WTC11 (cell line): Measurements from ENCODE around the gene AURKB. TPM values are rescaled to one million over a fixed set of nuclear protein-coding genes. Genes with fewer than 3 reads are reported as not detected.

Source experiments
- ATAC-seq: fragments of 200-7000 bp; cut with Tn5 transposase; 2 replicates; pipeline ENCODE4 v1.10.0; 2021; ENCODE audit warnings: mild to moderate bottlenecking, moderate library complexity
- CTCF ChIA-PET: fragments of 300-600 bp; sonication (Branson Sonifier 250); formaldehyde crosslinking; loops from one replicate; lab custom pipeline; 2021; ENCODE audit warnings: antibody characterized with exemption; lab: Charles Lee
- POLR2A ChIA-PET: fragments of 350-600 bp; sonication (Branson Sonifier 250); formaldehyde crosslinking; loops from one replicate; lab custom pipeline; 2021; ENCODE audit warnings: antibody characterized with exemption; lab: Charles Lee
- DNase-seq: peaks from one replicate; pipeline ENCODE4 v3.0.0; 2021; ENCODE audit warnings: low spot score
- H3K27ac Mint-ChIP-seq: 2 replicates; pipeline ENCODE4 v1.8.0; 2021; ENCODE audit warnings: mixed read lengths
- H3K27me3 Mint-ChIP-seq: 2 replicates; pipeline ENCODE4 v1.8.0; 2021; ENCODE audit warnings: low read depth, mild to moderate bottlenecking, moderate library complexity, mixed read lengths
- H3K36me3 Mint-ChIP-seq: 2 replicates; pipeline ENCODE4 v1.8.0; 2021; ENCODE audit warnings: mixed read lengths
- H3K4me1 Mint-ChIP-seq: 2 replicates; pipeline ENCODE4 v1.8.0; 2022; ENCODE audit warnings: mixed read lengths
- H3K4me3 Mint-ChIP-seq: 2 replicates; pipeline ENCODE4 v1.8.0; 2021; ENCODE audit warnings: mild to moderate bottlenecking, moderate library complexity, mixed read lengths
- H3K9me3 Mint-ChIP-seq: 2 replicates; pipeline ENCODE4 v1.8.0; 2021; ENCODE audit warnings: mixed read lengths
- CBFB ChIP-seq: sonication (generic); formaldehyde crosslinking; IDR thresholded peaks from 2 replicates; pipeline ENCODE4 v1.8.1; 2022; ENCODE audit warnings: mild to moderate bottlenecking, low read depth, missing genetic modification reagents
- CREB1 ChIP-seq: sonication (generic); formaldehyde crosslinking; IDR thresholded peaks from 2 replicates; pipeline ENCODE4 v1.8.0; 2023; ENCODE audit warnings: mild to moderate bottlenecking, missing genetic modification reagents
- CREM ChIP-seq: sonication (generic); formaldehyde crosslinking; IDR thresholded peaks from 2 replicates; pipeline ENCODE4 v1.8.1; 2022; ENCODE audit warnings: mild to moderate bottlenecking, missing genetic modification reagents, moderate library complexity
- FOXK1 ChIP-seq: sonication (generic); formaldehyde crosslinking; IDR thresholded peaks from 2 replicates; pipeline ENCODE4 v1.8.0; 2022; ENCODE audit warnings: mild to moderate bottlenecking, moderate library complexity, missing genetic modification reagents
- FOXP1 ChIP-seq: sonication (generic); formaldehyde crosslinking; IDR thresholded peaks from 2 replicates; pipeline ENCODE4 v1.8.0; 2022; ENCODE audit warnings: missing genetic modification reagents, mild to moderate bottlenecking, moderate library complexity, borderline replicate concordance
- JUN ChIP-seq: sonication (generic); formaldehyde crosslinking; IDR thresholded peaks from 2 replicates; pipeline ENCODE4 v1.8.0; 2023; ENCODE audit warnings: mild to moderate bottlenecking, missing genetic modification reagents
- MYBL2 ChIP-seq: sonication (generic); formaldehyde crosslinking; IDR thresholded peaks from 2 replicates; pipeline ENCODE4 v1.8.1; 2023; ENCODE audit warnings: mild to moderate bottlenecking, moderate library complexity, missing genetic modification reagents
- NFATC4 ChIP-seq: fragments of 250-450 bp; sonication (Bioruptor Pico); IDR thresholded peaks from 2 replicates; pipeline ENCODE4 v1.9.0; 2021; ENCODE audit warnings: mild to moderate bottlenecking
- NFYB ChIP-seq: sonication (generic); formaldehyde crosslinking; conservative IDR thresholded peaks from 2 replicates; pipeline ENCODE4 v1.8.0; 2022; ENCODE audit warnings: low read depth, missing genetic modification reagents
- RELA ChIP-seq: sonication (generic); formaldehyde crosslinking; IDR thresholded peaks from 2 replicates; pipeline ENCODE4 v1.8.1; 2022; ENCODE audit warnings: missing genetic modification reagents, mild to moderate bottlenecking, borderline replicate concordance
- SMAD4 ChIP-seq: sonication (generic); formaldehyde crosslinking; IDR thresholded peaks from 2 replicates; pipeline ENCODE4 v1.8.0; 2022; ENCODE audit warnings: mild to moderate bottlenecking, missing genetic modification reagents
- SP1 ChIP-seq: sonication (generic); formaldehyde crosslinking; conservative IDR thresholded peaks from 2 replicates; pipeline ENCODE4 v1.8.1; 2022; ENCODE audit warnings: missing genetic modification reagents
- USF1 ChIP-seq: sonication (generic); formaldehyde crosslinking; IDR thresholded peaks from 2 replicates; pipeline ENCODE4 v1.8.0; 2022; ENCODE audit warnings: mild to moderate bottlenecking, missing genetic modification reagents
- USF2 ChIP-seq: sonication (generic); formaldehyde crosslinking; IDR thresholded peaks from 2 replicates; pipeline ENCODE4 v1.8.1; 2023; ENCODE audit warnings: mild to moderate bottlenecking, missing genetic modification reagents, moderate library complexity
- ZBTB21 ChIP-seq: sonication (generic); formaldehyde crosslinking; IDR thresholded peaks from 2 replicates; pipeline ENCODE4 v1.8.1; 2023; ENCODE audit warnings: mild to moderate bottlenecking, missing genetic modification reagents, borderline replicate concordance
- ZNF317 ChIP-seq: sonication (generic); formaldehyde crosslinking; IDR thresholded peaks from 2 replicates; pipeline ENCODE4 v1.8.1; 2023; ENCODE audit warnings: low read depth, mild to moderate bottlenecking, moderate library complexity, missing genetic modification reagents, borderline replicate concordance
- ZNF416 ChIP-seq: fragments of 250-450 bp; sonication (Bioruptor Pico); IDR thresholded peaks from 2 replicates; pipeline ENCODE4 v1.9.0; 2021; ENCODE audit warnings: mild to moderate bottlenecking, inconsistent platforms
- ZNF423 ChIP-seq: fragments of 250-450 bp; sonication (Bioruptor Pico); IDR thresholded peaks from 2 replicates; pipeline ENCODE4 v2.1.2; 2022; ENCODE audit warnings: mild to moderate bottlenecking, moderate library complexity
- ZNF671 ChIP-seq: fragments of 250-450 bp; sonication (Bioruptor Pico); IDR thresholded peaks from 2 replicates; pipeline ENCODE4 v1.8.0; 2021; ENCODE audit warnings: mild to moderate bottlenecking
- total RNA-seq: library from RNA; stranded (reverse); gene quantifications from 3 replicates; pipeline ENCODE4 v1.2.3, GENCODE V29; 2021
- TF ChIP-seq, protein P1 (sequence below): fragments of 250-450 bp; sonication (Bioruptor Pico); IDR thresholded peaks from 2 replicates; pipeline ENCODE4 v1.9.0; 2021; ENCODE audit warnings: mild to moderate bottlenecking
- TF ChIP-seq, protein P2 (sequence below): sonication (generic); formaldehyde crosslinking; IDR thresholded peaks from 2 replicates; pipeline ENCODE4 v1.8.0; 2022; ENCODE audit warnings: missing genetic modification reagents
- TF ChIP-seq, protein P3 (sequence below): sonication (generic); formaldehyde crosslinking; IDR thresholded peaks from 2 replicates; pipeline ENCODE4 v1.8.1; 2023; ENCODE audit warnings: mild to moderate bottlenecking, missing genetic modification reagents
- TF ChIP-seq, protein P4 (sequence below): sonication (generic); formaldehyde crosslinking; IDR thresholded peaks from 2 replicates; pipeline ENCODE4 v1.8.0; 2022; ENCODE audit warnings: mild to moderate bottlenecking, missing genetic modification reagents
- TF ChIP-seq, protein P5 (sequence below): sonication (generic); formaldehyde crosslinking; IDR thresholded peaks from 2 replicates; pipeline ENCODE4 v1.8.1; 2023; ENCODE audit warnings: mild to moderate bottlenecking, moderate library complexity, missing genetic modification reagents

Gene AURKB
- total RNA-seq, 1 experiment from 2014 or later: 215 TPM

- CTCF ChIA-PET: interaction anchor here (0.6 to 2.0 kb wide), 16 partner anchors 20 to 599 kb away, joined by 3 to 5 read pairs (median 3); partner anchors contain the start of genes AURKB, CTC1 and SLC25A35
- DNase-seq: peak; percentile 95
- Mint-ChIP-seq H3K9me3 (no peaks in the 10 kb centered on the region), H3K4me3 (no peak within 1 kb of the TSS), H3K27ac (peak within 1 kb of the TSS; percentile 78), H3K36me3 (no peaks in the 10 kb centered on the region), H3K4me1 (peaks cover 7% of the 10 kb centered on the region), H3K27me3 (no peaks in the 10 kb centered on the region; the same call in 1 of the 2 replicates)
- POLR2A ChIA-PET: interaction anchor here (0.6 to 2.3 kb wide), 8 partner anchors 20 to 105 kb away, joined by 3 to 16 read pairs (median 4); partner anchors contain the start of genes AURKB, HES7 and SLC25A35
- ATAC-seq: peak; percentile 56
- TF ChIP-seq ZNF423 (CRISPR knock-in tag): no peak
- TF ChIP-seq USF2 (CRISPR knock-in tag): peak; percentile 87
- no peak for TF ChIP-seq JUN (CRISPR knock-in tag)
- no peak for TF ChIP-seq CREB1 (CRISPR knock-in tag)
- TF ChIP-seq NFATC4: no peak
- peak; percentile 77; the same call in 1 of the 2 replicates for TF ChIP-seq FOXP1 (CRISPR knock-in tag)
- 0 out of 2 replicates have a peak, but pooled peaks have one; percentile 36 for TF ChIP-seq RELA (CRISPR knock-in tag)
- peak; percentile 74 for TF ChIP-seq NFYB (CRISPR knock-in tag)
- TF ChIP-seq USF1 (CRISPR knock-in tag): peak; percentile 81
- TF ChIP-seq, protein P1, sequence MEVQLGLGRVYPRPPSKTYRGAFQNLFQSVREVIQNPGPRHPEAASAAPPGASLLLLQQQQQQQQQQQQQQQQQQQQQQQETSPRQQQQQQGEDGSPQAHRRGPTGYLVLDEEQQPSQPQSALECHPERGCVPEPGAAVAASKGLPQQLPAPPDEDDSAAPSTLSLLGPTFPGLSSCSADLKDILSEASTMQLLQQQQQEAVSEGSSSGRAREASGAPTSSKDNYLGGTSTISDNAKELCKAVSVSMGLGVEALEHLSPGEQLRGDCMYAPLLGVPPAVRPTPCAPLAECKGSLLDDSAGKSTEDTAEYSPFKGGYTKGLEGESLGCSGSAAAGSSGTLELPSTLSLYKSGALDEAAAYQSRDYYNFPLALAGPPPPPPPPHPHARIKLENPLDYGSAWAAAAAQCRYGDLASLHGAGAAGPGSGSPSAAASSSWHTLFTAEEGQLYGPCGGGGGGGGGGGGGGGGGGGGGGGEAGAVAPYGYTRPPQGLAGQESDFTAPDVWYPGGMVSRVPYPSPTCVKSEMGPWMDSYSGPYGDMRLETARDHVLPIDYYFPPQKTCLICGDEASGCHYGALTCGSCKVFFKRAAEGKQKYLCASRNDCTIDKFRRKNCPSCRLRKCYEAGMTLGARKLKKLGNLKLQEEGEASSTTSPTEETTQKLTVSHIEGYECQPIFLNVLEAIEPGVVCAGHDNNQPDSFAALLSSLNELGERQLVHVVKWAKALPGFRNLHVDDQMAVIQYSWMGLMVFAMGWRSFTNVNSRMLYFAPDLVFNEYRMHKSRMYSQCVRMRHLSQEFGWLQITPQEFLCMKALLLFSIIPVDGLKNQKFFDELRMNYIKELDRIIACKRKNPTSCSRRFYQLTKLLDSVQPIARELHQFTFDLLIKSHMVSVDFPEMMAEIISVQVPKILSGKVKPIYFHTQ (CRISPR knock-in tag): no peak
- TF ChIP-seq, protein P2, sequence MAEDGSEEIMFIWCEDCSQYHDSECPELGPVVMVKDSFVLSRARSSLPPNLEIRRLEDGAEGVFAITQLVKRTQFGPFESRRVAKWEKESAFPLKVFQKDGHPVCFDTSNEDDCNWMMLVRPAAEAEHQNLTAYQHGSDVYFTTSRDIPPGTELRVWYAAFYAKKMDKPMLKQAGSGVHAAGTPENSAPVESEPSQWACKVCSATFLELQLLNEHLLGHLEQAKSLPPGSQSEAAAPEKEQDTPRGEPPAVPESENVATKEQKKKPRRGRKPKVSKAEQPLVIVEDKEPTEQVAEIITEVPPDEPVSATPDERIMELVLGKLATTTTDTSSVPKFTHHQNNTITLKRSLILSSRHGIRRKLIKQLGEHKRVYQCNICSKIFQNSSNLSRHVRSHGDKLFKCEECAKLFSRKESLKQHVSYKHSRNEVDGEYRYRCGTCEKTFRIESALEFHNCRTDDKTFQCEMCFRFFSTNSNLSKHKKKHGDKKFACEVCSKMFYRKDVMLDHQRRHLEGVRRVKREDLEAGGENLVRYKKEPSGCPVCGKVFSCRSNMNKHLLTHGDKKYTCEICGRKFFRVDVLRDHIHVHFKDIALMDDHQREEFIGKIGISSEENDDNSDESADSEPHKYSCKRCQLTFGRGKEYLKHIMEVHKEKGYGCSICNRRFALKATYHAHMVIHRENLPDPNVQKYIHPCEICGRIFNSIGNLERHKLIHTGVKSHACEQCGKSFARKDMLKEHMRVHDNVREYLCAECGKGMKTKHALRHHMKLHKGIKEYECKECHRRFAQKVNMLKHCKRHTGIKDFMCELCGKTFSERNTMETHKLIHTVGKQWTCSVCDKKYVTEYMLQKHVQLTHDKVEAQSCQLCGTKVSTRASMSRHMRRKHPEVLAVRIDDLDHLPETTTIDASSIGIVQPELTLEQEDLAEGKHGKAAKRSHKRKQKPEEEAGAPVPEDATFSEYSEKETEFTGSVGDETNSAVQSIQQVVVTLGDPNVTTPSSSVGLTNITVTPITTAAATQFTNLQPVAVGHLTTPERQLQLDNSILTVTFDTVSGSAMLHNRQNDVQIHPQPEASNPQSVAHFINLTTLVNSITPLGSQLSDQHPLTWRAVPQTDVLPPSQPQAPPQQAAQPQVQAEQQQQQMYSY (CRISPR knock-in tag): peak; percentile 9; the same call in 1 of the 2 replicates
- peak; percentile 65; the same call in 1 of the 2 replicates for TF ChIP-seq MYBL2
- TF ChIP-seq ZNF671: no peak
- TF ChIP-seq ZNF416 (CRISPR knock-in tag): no peak
- TF ChIP-seq CREM (CRISPR knock-in tag): peak; percentile 63; the same call in 1 of the 2 replicates
- TF ChIP-seq, protein P3, sequence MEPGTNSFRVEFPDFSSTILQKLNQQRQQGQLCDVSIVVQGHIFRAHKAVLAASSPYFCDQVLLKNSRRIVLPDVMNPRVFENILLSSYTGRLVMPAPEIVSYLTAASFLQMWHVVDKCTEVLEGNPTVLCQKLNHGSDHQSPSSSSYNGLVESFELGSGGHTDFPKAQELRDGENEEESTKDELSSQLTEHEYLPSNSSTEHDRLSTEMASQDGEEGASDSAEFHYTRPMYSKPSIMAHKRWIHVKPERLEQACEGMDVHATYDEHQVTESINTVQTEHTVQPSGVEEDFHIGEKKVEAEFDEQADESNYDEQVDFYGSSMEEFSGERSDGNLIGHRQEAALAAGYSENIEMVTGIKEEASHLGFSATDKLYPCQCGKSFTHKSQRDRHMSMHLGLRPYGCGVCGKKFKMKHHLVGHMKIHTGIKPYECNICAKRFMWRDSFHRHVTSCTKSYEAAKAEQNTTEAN (CRISPR knock-in tag): 0 out of 2 replicates have a peak, but pooled peaks have one; percentile 41
- TF ChIP-seq ZNF317: no peak
- TF ChIP-seq CBFB (CRISPR knock-in tag): no peak
- no peak for TF ChIP-seq ZBTB21 (CRISPR knock-in tag)
- no peak for TF ChIP-seq SMAD4 (CRISPR knock-in tag)
- TF ChIP-seq, protein P4, sequence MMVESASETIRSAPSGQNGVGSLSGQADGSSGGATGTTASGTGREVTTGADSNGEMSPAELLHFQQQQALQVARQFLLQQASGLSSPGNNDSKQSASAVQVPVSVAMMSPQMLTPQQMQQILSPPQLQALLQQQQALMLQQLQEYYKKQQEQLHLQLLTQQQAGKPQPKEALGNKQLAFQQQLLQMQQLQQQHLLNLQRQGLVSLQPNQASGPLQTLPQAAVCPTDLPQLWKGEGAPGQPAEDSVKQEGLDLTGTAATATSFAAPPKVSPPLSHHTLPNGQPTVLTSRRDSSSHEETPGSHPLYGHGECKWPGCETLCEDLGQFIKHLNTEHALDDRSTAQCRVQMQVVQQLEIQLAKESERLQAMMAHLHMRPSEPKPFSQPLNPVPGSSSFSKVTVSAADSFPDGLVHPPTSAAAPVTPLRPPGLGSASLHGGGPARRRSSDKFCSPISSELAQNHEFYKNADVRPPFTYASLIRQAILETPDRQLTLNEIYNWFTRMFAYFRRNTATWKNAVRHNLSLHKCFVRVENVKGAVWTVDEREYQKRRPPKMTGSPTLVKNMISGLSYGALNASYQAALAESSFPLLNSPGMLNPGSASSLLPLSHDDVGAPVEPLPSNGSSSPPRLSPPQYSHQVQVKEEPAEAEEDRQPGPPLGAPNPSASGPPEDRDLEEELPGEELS: 0 out of 2 replicates have a peak, but pooled peaks have one; percentile 18
- TF ChIP-seq, protein P5, sequence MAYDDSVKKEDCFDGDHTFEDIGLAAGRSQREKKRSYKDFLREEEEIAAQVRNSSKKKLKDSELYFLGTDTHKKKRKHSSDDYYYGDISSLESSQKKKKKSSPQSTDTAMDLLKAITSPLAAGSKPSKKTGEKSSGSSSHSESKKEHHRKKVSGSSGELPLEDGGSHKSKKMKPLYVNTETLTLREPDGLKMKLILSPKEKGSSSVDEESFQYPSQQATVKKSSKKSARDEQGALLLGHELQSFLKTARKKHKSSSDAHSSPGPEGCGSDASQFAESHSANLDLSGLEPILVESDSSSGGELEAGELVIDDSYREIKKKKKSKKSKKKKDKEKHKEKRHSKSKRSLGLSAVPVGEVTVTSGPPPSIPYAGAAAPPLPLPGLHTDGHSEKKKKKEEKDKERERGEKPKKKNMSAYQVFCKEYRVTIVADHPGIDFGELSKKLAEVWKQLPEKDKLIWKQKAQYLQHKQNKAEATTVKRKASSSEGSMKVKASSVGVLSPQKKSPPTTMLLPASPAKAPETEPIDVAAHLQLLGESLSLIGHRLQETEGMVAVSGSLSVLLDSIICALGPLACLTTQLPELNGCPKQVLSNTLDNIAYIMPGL (CRISPR knock-in tag): peak; percentile 79
- TF ChIP-seq FOXK1 (CRISPR knock-in tag): 0 out of 2 replicates have a peak, but pooled peaks have one; percentile 36
- TF ChIP-seq SP1 (CRISPR knock-in tag): peak; percentile 82
Measured at GRCh38 chr17:8189711-8190477, 20.5 kb downstream of the AURKB start, which contains the start of gene BORCS6. BORCS6 (minus strand) TSS chr17:8190180; CDS start chr17:8190140, 40 bp downstream.
